ENCODE data around the gene STRADA.

STRADA gene

GRCh38 chr17:63701456-63701820 is 40.2 kb downstream of the STRADA start:
- no peak for DNase-seq (ENCODE audit: low read depth)

- peak; percentile 39 for DNase-seq (ENCODE audit: low read depth)
These were observed 40.8 kb downstream of the STRADA start for GRCh38 chr17:63700528-63701455.

GRCh38 chr17:63699638-63700527 is 41.7 kb downstream of the STRADA start, which contains the start of gene LIMD2:
TSS of gene LIMD2 (minus strand) at chr17:63700125. CDS start at chr17:63699298, 827 bp downstream.
- peak; percentile 77 for DNase-seq (ENCODE audit: low read depth)

GRCh38 chr17:63698886-63699637 is 42.5 kb downstream of the STRADA start:
- DNase-seq (ENCODE audit: low read depth): peak; percentile 65

GRCh38 chr17:63698381-63698885 is 43.2 kb downstream of the STRADA start:
- DNase-seq (ENCODE audit: low read depth): no peak

- DNase-seq (ENCODE audit: low read depth): peak; percentile 64
These were observed 44.0 kb downstream of the STRADA start for GRCh38 chr17:63697341-63698286.

DNA sequence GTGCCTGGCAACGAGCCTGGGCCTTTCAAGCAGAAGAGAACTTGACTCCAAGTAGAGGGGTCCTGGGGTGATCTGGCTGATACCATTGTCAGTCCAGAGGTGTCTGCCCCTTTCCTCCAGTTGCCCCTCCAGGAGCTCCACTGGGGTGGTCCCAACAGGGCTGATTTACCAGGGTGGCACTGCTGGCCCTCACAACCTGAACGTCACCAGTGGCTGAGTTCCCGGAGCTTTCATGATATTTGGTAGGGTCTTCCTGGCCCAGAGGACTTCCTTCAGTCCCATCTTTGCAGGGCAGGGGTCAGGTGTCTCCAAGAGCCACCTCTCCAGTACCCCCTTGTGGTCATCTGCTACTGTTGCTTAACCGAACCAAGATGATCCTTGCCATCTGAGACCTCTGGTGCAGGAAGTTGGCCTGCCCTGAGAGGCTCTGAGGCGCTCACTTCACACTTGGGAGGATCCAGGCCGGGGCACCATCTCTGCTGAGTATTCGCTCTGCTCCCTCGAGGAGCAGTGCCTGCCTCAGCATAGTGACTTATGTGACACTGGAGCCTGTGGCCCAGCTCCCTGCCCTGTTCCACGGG is 45.1 kb downstream of the STRADA start:
- no peak for DNase-seq (ENCODE audit: low read depth)

- DNase-seq (ENCODE audit: low read depth): no peak
These were observed 45.7 kb downstream of the STRADA start for GRCh38 chr17:63695889-63696288.

DNA sequence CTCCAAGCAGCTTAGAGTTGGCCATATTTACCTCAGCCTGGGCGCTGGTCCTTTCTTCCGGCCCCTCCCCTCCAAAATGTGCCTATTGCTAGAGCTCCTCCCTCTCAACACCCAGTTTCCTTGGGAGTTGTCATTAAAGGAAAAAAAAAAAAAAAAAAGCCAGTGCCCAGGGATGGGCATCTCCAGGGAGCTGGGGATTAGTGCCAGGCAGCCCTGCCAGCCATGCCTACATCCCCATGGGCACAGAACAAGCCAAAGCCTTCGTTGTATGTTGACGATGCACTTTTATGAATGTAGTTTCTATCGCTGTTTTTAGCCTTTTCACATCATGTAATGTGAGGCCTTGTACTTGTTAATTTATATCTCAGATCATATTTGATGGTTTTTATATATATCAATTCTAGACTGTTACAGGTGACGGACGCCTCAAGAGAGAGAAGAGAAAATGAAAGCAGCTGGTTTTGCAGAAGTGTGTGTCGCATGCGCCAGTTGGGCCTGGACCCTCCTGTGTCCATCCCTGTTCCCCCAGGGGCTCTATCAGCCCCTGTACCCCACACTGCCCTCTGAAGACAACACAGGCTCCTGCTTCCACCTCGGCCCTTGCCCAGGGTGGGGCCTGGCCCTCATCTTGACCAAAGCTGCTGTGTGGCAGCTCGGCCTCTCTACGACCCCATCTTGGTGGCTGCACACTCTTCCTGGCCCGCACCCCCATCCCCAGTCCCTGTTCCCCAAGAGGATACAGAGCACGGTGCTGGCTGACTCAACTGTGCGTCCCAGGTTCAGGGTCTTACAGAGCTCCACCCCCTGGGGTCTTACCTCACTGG is 46.4 kb downstream of the STRADA start:
- DNase-seq (ENCODE audit: low read depth): no peak

DNA sequence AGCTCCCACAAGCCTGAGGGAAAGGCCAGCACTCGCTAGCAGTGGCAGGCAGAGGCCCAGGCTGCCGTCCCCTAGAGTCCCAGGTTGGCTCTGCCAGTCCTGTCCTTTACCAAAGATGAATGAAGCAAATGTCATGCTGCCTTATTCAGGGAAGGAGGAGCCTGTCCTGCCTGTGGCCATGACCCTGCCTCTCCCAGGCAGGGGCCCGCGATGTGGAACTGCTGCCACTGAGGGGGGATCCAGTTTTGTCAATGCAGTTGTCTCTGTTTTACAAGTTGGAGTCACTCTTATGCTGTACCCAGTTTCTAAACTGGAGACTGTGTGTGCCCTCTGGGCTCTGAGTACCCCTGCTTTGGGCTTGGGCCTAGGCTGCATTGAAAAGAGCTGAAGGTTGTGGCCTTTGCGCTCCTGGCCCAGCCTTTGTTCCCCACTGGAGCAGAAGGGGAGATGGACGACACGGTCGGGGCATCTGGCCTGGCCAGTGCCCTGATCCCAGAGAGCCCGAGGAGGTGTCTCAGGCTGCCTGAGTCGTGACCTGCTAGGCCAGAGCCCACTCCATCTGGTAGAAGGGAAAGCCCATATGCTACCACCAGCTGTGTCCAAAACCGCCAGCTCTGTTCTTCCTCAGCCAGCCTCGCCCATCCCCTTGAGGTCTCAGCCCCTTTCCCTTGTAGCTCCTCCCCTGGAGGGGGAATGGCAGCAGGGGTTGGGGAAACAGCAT is 47.2 kb downstream of the STRADA start:
- DNase-seq (ENCODE audit: low read depth): no peak

GRCh38 chr17:63693411-63694113 is 48.0 kb downstream of the STRADA start:
- no peak for DNase-seq (ENCODE audit: low read depth)

DNA sequence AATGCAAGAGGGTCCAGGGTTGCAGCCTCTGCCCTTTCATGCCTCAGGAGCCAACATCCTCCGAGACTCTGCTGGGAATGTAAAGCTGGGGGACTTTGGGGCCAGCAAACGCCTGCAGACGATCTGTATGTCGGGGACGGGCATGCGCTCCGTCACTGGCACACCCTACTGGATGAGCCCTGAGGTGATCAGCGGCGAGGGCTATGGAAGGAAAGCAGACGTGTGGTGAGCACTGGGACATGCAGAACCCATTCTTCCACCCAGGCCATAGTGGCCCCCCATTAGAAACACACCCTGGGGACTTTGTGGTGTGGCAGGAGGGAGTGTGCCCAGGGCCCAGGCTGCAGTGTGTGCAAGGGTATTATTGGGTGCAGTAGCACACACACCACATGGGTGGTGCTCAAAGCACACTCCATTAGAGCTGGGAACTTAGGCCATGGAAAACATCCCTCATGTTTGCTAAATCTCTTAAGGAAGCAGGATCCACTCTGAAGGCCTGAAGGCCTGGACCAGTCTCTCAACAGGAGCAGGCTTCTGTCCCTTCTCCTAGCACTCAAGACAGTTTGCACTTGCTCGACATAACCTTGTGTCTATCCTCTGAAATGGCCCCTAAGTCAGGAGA is 49.3 kb downstream of the STRADA start:
- DNase-seq (ENCODE audit: low read depth): no peak

- DNase-seq (ENCODE audit: low read depth): no peak
These were observed 52.1 kb downstream of the STRADA start for GRCh38 chr17:63689479-63689878.

DNA sequence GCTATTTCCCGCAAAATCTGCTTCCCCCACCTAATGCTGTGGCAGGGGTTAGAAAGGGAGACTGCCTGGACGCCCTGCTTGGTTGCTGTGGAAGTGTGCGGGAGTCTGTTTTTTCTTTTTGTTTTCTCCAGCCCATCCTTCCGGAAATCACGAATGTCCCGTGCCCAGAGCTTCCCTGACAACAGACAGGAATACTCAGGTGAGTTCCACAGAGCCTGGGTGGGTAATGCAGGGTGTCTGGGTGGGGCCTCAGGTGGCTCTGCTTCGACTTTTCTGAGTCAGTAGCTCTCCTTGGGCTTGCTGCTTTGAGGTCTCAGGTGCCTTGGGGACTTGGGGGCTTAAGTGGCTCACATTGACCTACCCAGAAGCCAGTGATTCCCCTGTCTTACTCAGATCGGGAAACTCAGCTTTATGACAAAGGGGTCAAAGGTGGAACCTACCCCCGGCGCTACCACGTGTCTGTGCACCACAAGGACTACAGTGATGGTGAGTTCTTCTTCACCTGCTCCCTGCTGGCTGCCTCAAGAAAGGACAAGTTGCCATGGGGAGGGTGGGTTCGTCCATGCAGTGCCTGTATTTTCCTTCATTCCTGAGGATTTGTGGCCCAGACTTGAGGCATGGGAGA is 53.1 kb downstream of the STRADA start:
- DNase-seq (ENCODE audit: low read depth): no peak

DNA sequence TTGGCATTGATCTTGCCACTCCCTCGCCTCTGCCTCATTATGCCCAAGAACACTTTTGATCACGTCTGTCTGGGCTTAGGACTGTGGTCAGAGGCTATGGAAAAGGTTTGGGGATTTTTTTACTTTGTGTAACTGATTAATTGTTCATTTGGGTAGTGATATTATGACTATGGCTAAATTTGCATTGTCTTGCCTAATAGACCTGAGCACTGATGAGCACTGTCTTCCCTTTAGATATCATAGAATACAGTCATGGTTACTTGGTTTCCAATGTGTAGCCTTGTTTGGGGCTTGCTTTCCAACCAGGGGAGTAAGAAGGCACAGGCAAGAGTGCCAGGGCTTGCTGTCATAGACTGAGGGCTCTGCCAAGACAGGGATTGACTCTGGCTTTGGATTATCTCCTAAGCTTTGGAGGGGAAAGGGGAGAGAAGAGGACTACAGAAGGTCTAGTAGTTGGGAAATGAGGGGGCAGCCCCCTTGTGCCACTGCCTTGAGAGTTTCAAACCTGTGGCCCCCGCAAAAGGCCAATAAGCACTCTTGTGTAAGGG is 55.4 kb downstream of the STRADA start:
- DNase-seq (ENCODE audit: low read depth): no peak

DNA sequence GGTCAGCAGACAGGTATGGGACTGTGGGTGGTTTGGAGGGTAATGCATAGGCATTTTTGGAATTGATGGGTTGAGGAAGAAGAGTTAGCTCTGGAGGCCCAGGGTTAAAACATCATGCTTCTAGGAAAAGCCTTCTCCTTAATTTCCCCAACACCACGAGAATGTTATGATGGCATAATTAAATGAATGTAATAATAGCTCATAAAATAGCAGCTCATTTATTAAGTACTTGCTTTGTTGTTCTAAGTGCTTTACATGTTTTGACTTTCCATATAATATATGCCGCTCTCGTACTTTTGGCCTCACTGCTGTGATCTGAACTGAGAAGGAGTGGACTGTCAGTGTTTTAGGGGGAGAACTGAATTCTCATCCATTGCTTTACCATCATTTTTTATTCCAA is 56.0 kb downstream of the STRADA start:
- no peak for DNase-seq (ENCODE audit: low read depth)

- no peak for DNase-seq (ENCODE audit: low read depth)
These were observed 56.6 kb downstream of the STRADA start for GRCh38 chr17:63685041-63685440.
